ENCODE measurements around the gene CBLL2.

DNA sequence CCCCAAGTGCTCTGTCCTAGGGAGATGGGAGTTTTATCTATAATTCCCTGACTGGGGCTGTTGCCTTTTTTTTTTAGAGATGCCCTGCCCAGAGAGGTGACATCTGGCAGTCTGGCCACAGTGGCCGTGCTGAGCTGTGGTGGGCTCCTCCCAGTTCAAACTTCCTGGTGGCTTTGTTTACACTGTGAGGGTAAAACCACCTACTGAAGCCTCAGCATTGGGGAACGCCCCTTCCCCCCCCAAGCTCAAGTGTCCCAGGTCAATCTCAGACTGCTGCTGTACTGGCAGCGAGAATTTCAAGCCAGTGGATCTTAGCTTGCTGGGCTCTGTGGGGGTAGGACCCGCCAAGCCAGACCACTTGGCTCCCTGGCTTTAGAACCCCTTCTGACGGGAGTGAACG, 38.3 kb upstream of the CBLL2 start:
- TF ChIP-seq, protein P1, sequence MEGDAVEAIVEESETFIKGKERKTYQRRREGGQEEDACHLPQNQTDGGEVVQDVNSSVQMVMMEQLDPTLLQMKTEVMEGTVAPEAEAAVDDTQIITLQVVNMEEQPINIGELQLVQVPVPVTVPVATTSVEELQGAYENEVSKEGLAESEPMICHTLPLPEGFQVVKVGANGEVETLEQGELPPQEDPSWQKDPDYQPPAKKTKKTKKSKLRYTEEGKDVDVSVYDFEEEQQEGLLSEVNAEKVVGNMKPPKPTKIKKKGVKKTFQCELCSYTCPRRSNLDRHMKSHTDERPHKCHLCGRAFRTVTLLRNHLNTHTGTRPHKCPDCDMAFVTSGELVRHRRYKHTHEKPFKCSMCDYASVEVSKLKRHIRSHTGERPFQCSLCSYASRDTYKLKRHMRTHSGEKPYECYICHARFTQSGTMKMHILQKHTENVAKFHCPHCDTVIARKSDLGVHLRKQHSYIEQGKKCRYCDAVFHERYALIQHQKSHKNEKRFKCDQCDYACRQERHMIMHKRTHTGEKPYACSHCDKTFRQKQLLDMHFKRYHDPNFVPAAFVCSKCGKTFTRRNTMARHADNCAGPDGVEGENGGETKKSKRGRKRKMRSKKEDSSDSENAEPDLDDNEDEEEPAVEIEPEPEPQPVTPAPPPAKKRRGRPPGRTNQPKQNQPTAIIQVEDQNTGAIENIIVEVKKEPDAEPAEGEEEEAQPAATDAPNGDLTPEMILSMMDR (IDR thresholded peaks at IDR 0.05), result no peak
- no peak for TF ChIP-seq ZFX (IDR thresholded peaks at IDR 0.05; ENCODE audit: borderline replicate concordance)

Measured in 22Rv1 (cell line).